Breast epithelium (tissue), 4 donors: ENCODE measurements around the gene FSD1. TPM values are rescaled to one million over a fixed set of nuclear protein-coding genes. Genes with fewer than 3 reads are reported as not detected.

ENCODE experiments used
- DNase-seq, 2 donors: peaks; one replicate each; pipeline ENCODE4 v3.0.0-alpha.2; 2019; ENCODE audit warnings: low spot score in 2 of 2
- H3K27ac ChIP-seq, 2 donors: fragments of 200-600 bp; sonication (generic) in 1 of 2; one replicate each; pipeline ENCODE4 v1.5.1; 2016 to 2019; ENCODE audit warnings: mild to moderate bottlenecking in 1 of 2
- H3K27me3 ChIP-seq, 2 donors: fragments of 200-600 bp; sonication (generic) in 1 of 2; one replicate each; pipeline versions ENCODE4 v1.5.1 to v1.6.0; 2017 to 2019; ENCODE audit warnings: control low read depth in 1 of 2, mild to moderate bottlenecking in 1 of 2
- H3K36me3 ChIP-seq: fragments of 200-600 bp; one replicate; pipeline ENCODE4 v1.5.1; 2019
- H3K4me1 ChIP-seq, 2 donors: fragments of 200-600 bp; sonication (generic); one replicate each; pipeline ENCODE4 v1.5.1; 2016 to 2019; ENCODE audit warnings: control low read depth in 1 of 2
- H3K4me3 ChIP-seq, 3 donors: fragments of 200-600 bp; sonication (generic); 1 replicate in 2 of 3; 2 replicates in 1 of 3; pipeline ENCODE4 v1.5.1; 2016 to 2019; ENCODE audit warnings: mild to moderate bottlenecking in 3 of 3, moderate library complexity in 2 of 3
- H3K9me3 ChIP-seq, 2 donors: fragments of 200-600 bp; sonication (generic) in 1 of 2; one replicate each; pipeline ENCODE4 v1.5.1; 2016 to 2019; ENCODE audit warnings: control low read depth in 1 of 2
- POLR2A ChIP-seq: fragments of 450-650 bp; IDR thresholded peaks from one replicate; pipeline ENCODE4 v1.6.1; 2016; ENCODE audit warnings: antibody characterized with exemption, mild to moderate bottlenecking, moderate library complexity
- POLR2AphosphoS5 ChIP-seq, 3 donors: sonication (generic); formaldehyde crosslinking; IDR thresholded peaks; one replicate each; pipeline ENCODE4 v1.6.1; 2017; ENCODE audit warnings: antibody characterized with exemption in 3 of 3
- intact Hi-C: fragments of 100-400 bp; cut with DNase I; formaldehyde crosslinking; loops from one replicate; pipeline ENCODE4 v1.15.1; 2023; ENCODE audit warnings: low total_unique reads
- total RNA-seq, 3 donors: library from RNA; depleted of rRNA; stranded (reverse); fragments of >200 nt; gene quantifications; one replicate each; pipeline ENCODE4 v1.1.0, GENCODE V29; 2016
- TF ChIP-seq, protein P1 (sequence below), 3 donors: fragments of 450-650 bp; IDR thresholded peaks; one replicate each; pipeline ENCODE4 v1.5.1; 2016 to 2017; ENCODE audit warnings: antibody characterized with exemption in 3 of 3, mild to moderate bottlenecking in 3 of 3, moderate library complexity in 3 of 3

Gene FSD1
- total RNA-seq, 3 donors from 2014 or later: 0.88 TPM; not detected in 2

DNA sequence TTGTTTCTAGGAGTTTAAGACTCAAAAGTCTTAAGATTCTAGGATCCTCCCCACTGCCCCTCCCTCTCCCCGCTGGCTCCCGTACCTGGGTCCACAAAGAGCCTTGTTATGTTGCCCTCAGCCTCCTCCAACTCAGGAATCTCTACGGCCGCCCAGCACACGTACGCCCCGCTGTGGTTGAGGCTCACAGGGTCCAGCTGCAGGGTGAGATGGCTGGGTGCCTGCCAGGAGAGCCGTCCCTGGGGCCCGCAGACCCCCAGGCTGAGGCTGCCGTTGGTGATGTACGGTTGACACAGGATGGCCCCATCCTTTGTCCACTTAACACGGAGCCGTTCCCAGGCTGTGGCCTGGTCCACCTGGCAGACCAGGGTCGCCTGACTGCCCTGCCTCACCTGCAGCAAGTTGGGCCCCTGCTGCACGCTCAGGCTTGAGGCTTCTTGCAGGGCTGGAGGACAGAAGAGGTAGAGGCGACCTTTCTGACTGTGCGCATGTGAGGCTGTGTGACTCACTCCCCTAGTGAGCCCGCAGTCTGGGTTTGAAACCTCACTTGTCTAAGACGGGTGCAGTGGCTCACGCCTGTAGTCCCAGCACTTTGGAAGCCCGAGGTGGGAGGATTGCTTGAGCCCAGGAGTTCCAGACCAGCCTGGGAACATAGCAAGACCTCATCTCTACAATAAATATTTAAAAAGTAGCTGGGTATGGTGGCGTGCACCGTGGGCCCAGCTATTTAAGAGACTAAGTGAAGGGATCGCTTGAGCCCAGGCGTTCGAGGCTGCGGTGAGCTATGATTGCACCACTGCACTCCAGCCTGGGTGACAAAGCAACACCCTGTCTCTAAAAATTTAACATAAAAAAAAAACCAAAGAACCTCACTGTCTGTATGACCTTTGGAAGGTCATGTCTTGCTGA is 6.2 kb upstream of the FSD1 start:
- Histone ChIP-seq H3K4me3 (no peak overlapping the region), H3K27ac (no peak overlapping the region), H3K9me3 (no peaks in the 10 kb centered on the region), H3K4me1 (no peaks in the 10 kb centered on the region), H3K27me3 (peaks cover 0 to 4% of the 10 kb centered on the region in 2 donors), H3K36me3 (no peaks in the 10 kb centered on the region)
- DNase-seq: no peak
- intact Hi-C loops: no loop called here
- TF ChIP-seq POLR2A (no peak), POLR2AphosphoS5 (IDR thresholded peaks at IDR 0.05) (no peak)
- TF ChIP-seq, protein P1, sequence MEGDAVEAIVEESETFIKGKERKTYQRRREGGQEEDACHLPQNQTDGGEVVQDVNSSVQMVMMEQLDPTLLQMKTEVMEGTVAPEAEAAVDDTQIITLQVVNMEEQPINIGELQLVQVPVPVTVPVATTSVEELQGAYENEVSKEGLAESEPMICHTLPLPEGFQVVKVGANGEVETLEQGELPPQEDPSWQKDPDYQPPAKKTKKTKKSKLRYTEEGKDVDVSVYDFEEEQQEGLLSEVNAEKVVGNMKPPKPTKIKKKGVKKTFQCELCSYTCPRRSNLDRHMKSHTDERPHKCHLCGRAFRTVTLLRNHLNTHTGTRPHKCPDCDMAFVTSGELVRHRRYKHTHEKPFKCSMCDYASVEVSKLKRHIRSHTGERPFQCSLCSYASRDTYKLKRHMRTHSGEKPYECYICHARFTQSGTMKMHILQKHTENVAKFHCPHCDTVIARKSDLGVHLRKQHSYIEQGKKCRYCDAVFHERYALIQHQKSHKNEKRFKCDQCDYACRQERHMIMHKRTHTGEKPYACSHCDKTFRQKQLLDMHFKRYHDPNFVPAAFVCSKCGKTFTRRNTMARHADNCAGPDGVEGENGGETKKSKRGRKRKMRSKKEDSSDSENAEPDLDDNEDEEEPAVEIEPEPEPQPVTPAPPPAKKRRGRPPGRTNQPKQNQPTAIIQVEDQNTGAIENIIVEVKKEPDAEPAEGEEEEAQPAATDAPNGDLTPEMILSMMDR (IDR thresholded peaks at IDR 0.05): no peak

DNA sequence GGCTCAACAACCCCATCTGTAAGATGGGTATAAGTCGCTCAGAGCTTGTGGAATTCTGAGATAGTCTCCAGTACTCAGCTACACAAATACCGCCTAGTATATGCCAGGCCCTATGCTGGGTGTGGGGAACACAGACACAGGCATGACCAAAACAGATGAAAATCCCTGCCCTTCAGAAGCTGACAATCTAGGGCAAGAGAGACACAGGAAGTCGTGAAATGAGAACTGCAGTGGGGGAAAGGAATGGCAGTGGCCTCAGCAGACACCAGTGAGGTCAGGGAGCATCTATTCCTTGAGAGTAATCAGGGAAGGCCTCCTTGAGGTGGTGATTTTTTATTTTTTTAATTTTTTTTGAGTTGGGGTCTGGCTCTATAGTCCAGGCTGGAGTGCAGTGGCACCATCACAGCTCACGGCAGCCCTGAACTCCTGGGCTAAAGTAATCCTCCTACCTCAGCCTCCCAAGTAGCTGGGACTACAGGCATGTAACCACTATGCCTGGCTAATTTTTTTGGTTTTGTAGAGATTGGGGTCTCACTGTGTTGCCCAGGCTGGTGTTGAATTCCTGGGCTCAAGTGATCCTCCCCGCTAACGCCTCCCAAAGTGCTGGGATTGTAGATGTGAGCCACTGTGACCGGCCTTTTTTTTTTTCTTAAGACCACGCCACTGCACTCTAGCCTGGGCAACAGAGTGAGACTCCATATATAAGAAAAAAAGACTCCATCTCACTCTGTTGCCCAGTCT is 5.4 kb upstream of the FSD1 start:
- TF ChIP-seq, protein P1 (IDR thresholded peaks at IDR 0.05): no peak
- TF ChIP-seq POLR2AphosphoS5 (IDR thresholded peaks at IDR 0.05) (no peak), POLR2A (no peak)
- DNase-seq: no peak

DNA sequence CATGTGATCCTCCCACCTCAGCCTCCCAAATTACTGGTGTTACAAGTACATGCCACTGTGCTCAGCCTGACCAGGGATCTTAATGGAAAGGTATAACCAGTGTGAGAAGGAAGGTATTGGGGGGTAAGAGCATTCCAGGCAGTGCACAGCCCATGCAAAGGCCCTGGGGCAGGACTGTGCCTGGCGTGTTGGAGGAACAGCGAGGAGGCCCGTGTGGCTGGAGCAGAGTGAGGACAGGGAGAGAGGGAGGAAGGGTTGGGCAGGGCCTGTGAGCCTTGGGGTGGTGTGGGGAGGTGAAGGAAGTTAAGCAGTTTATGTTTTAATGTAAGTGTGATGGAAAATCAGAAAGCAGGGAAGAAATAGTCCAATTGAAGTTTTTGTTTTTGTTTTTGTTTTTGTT is 3.8 kb upstream of the FSD1 start:
- Histone ChIP-seq H3K4me1 (no peaks in the 10 kb centered on the region), H3K27ac (no peak overlapping the region), H3K27me3 (peaks cover 4 to 9% of the 10 kb centered on the region in 2 donors), H3K4me3 (no peak overlapping the region), H3K9me3 (no peaks in the 10 kb centered on the region), H3K36me3 (no peaks in the 10 kb centered on the region)
- DNase-seq: no peak
- TF ChIP-seq, protein P1 (IDR thresholded peaks at IDR 0.05): no peak
- TF ChIP-seq POLR2AphosphoS5 (IDR thresholded peaks at IDR 0.05): no peak
- intact Hi-C loops: loop anchor here (10.0 kb wide), 1 partner anchor 646 kb away; no protein-coding TSS in a partner anchor

More for the DNA sequence above, 5.4 kb upstream of the FSD1 start:
- peaks cover 0 to 6% of the 10 kb centered on the region in 2 donors for H3K27me3 ChIP-seq
- no peaks in the 10 kb centered on the region for H3K36me3 ChIP-seq
- intact Hi-C loops: no loop called here
- H3K27ac ChIP-seq: no peak overlapping the region
- no peak overlapping the region for H3K4me3 ChIP-seq
- H3K9me3 ChIP-seq: no peaks in the 10 kb centered on the region
- H3K4me1 ChIP-seq: no peaks in the 10 kb centered on the region

DNA sequence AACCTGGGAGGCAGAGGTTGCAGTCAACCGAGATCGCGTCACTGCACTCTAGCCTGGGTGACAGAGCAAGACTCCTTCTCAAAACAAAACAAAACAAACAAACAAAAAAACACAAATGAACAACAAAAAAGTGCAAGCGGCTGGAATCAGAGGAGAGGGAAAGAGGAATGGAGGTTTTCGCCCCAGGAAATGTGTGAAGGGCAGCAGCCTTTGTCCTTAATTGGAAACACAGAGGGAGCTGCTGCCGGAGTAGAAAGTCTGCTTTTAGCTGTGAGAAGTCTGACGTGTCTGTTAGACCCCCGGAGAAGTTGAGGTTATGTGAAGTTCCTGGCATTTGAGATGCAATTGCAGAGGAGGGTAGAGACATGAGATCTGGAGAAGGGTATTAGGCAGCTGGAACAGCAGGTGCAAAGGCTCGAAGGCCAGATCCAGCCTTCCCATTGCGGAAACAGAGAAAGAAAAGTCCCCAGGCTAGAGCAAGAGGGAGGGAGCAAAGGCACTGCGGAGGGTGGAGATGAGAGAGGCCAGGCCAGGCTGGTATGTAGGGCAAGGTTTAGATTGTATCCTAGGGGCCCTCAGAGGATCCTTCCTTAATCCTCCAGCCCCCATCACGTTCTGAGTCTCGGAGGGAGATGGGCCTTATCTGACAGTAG is 2.7 kb upstream of the FSD1 start:
- DNase-seq: no peak

More for the DNA sequence above, 2.7 kb upstream of the FSD1 start:
- Histone ChIP-seq H3K9me3 (no peaks in the 10 kb centered on the region), H3K27ac (no peak overlapping the region), H3K27me3 (peaks cover 4 to 9% of the 10 kb centered on the region in 2 donors), H3K4me3 (no peak overlapping the region), H3K36me3 (no peaks in the 10 kb centered on the region), H3K4me1 (no peaks in the 10 kb centered on the region)
- TF ChIP-seq, protein P1 (IDR thresholded peaks at IDR 0.05): no peak
- TF ChIP-seq POLR2A (no peak), POLR2AphosphoS5 (IDR thresholded peaks at IDR 0.05) (no peak)
- intact Hi-C loops: loop anchor here (10.0 kb wide), 1 partner anchor 647 kb away; no protein-coding TSS in a partner anchor
